Measurements from ENCODE around the gene UGT1A7. TPM values are rescaled to one million over a fixed set of nuclear protein-coding genes. Genes with fewer than 3 reads are reported as not detected.
A peak's percentile ranks its signal among the peaks of the same experiment; 100 is the strongest.

UGT1A7 gene
- total and polyA plus RNA-seq, 9 of the 15 experiments (the other 6 are each of a cell fraction or from before 2014, with no cell fraction given): not detected

- TF ChIP-seq NR0B1 (IDR thresholded peaks at IDR 0.05; ENCODE audit: partially characterized antibody) (no peak), E2F4 (CRISPR knock-in tag; IDR thresholded peaks at IDR 0.05; ENCODE audit: low read depth) (no peak), GATA2 (CRISPR knock-in tag; IDR thresholded peaks at IDR 0.05) (no peak), OTX1 (CRISPR knock-in tag; IDR thresholded peaks at IDR 0.05) (no peak), EP300 (IDR thresholded peaks at IDR 0.05; ENCODE audit: low read length) (peak; percentile 87), ZNF12 (CRISPR knock-in tag; IDR thresholded peaks at IDR 0.05) (no peak), E2F3 (CRISPR knock-in tag; IDR thresholded peaks at IDR 0.05) (no peak), ZBTB26 (CRISPR knock-in tag; IDR thresholded peaks at IDR 0.05) (no peak), L3MBTL2 (IDR thresholded peaks at IDR 0.05) (no peak), ZC3H11A (IDR thresholded peaks at IDR 0.05; ENCODE audit: low read depth, low read length) (no peak), TCF15 (CRISPR knock-in tag; IDR thresholded peaks at IDR 0.05) (no peak), TBP (optimal IDR thresholded peaks at IDR 0.05; ENCODE audit: low read depth, low read length) (no peak), RAD21 (CRISPR knock-in tag; conservative IDR thresholded peaks at IDR 0.05 in 1 of 2, IDR thresholded peaks at IDR 0.05 in 1 of 2) (no peak), LCOR (CRISPR knock-in tag; IDR thresholded peaks at IDR 0.05) (no peak), DACH1 (IDR thresholded peaks at IDR 0.05; ENCODE audit: partially characterized antibody) (peak; percentile 60), NFIX (CRISPR knock-in tag; IDR thresholded peaks at IDR 0.05; ENCODE audit: low read depth) (no peak), ZNF589 (CRISPR knock-in tag; IDR thresholded peaks at IDR 0.05; ENCODE audit: low read depth) (no peak), SMC3 (conservative IDR thresholded peaks at IDR 0.05; ENCODE audit: insufficient read depth, low read depth, low read length) (no peak), EWSR1 (IDR thresholded peaks at IDR 0.05; ENCODE audit: borderline replicate concordance, low read depth, partially characterized antibody) (no peak), TFAM (CRISPR knock-in tag; conservative IDR thresholded peaks at IDR 0.05) (no peak)
- TF ChIP-seq, protein P1, sequence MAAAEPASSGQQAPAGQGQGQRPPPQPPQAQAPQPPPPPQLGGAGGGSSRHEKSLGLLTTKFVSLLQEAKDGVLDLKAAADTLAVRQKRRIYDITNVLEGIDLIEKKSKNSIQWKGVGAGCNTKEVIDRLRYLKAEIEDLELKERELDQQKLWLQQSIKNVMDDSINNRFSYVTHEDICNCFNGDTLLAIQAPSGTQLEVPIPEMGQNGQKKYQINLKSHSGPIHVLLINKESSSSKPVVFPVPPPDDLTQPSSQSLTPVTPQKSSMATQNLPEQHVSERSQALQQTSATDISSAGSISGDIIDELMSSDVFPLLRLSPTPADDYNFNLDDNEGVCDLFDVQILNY (CRISPR knock-in tag; IDR thresholded peaks at IDR 0.05): no peak
- TF ChIP-seq, protein P2, sequence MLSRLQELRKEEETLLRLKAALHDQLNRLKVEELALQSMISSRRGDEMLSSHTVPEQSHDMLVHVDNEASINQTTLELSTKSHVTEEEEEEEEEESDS (CRISPR knock-in tag; IDR thresholded peaks at IDR 0.05): no peak
- TF ChIP-seq, protein P3, sequence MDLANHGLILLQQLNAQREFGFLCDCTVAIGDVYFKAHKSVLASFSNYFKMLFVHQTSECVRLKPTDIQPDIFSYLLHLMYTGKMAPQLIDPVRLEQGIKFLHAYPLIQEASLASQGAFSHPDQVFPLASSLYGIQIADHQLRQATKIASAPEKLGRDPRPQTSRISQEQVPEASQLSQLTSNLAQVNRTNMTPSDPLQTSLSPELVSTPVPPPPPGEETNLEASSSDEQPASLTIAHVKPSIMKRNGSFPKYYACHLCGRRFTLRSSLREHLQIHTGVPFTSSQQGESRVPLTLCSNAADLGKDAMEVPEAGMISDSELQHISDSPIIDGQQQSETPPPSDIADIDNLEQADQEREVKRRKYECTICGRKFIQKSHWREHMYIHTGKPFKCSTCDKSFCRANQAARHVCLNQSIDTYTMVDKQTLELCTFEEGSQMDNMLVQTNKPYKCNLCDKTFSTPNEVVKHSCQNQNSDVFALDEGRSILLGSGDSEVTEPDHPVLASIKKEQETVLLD (IDR thresholded peaks at IDR 0.05): no peak
These were observed 18.4 kb downstream of the UGT1A7 start (continued) for GRCh38 chr2:233700028-233700635.
